Measurements from ENCODE around the gene PLEKHD1.

DNA sequence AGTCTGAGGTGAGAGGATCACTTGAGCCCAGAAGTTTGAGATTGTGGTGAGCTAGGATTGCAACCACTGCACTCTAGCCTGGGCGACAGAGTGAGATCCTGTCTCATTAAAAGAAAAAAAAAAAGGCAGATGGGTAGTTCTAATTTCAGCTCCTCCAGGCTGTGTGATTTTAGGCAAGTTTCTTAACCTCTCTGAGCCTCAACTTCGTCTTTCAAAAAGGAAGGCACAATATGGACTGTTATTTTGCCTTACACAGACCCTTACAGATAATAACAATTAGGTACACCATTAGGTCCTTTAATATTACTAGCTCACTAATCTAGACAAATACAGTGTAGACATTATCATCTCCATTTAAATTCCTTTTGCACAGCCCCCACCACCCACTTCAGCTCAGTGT lies 94.9 kb downstream of the PLEKHD1 start:
- TF ChIP-seq, protein P1, sequence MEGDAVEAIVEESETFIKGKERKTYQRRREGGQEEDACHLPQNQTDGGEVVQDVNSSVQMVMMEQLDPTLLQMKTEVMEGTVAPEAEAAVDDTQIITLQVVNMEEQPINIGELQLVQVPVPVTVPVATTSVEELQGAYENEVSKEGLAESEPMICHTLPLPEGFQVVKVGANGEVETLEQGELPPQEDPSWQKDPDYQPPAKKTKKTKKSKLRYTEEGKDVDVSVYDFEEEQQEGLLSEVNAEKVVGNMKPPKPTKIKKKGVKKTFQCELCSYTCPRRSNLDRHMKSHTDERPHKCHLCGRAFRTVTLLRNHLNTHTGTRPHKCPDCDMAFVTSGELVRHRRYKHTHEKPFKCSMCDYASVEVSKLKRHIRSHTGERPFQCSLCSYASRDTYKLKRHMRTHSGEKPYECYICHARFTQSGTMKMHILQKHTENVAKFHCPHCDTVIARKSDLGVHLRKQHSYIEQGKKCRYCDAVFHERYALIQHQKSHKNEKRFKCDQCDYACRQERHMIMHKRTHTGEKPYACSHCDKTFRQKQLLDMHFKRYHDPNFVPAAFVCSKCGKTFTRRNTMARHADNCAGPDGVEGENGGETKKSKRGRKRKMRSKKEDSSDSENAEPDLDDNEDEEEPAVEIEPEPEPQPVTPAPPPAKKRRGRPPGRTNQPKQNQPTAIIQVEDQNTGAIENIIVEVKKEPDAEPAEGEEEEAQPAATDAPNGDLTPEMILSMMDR (conservative IDR thresholded peaks at IDR 0.05 in 1 of 2, IDR thresholded peaks at IDR 0.05 in 1 of 2; ENCODE audit: low read depth in 1 of 2, low read length in 2 of 2): no peak
- peak; percentile 45 for TF ChIP-seq EZH2 (IDR thresholded peaks at IDR 0.05; ENCODE audit: low read length, missing control alignments)

All from fibroblast of lung (primary cell).